Calu3 (cell line): ENCODE measurements around the gene ITGAD. TPM values are rescaled to one million over a fixed set of nuclear protein-coding genes. Genes with fewer than 3 reads are reported as not detected.

ENCODE experiments used
- BruUV-seq: library from RNA; stranded (reverse); fragments of 400-500 nt; replicated peaks from 2 replicates; lab custom pipeline; 2021; lab: Mats Ljungman, UMichigan
- CTCF ChIA-PET: fragments of 300-600 bp; sonication (Branson Sonifier 250); formaldehyde crosslinking; loops from one replicate; lab custom pipeline; 2022; ENCODE audit warnings: antibody characterized with exemption; lab: Charles Lee
- DNase-seq: peaks from one replicate; pipeline ENCODE4 v3.0.0; 2022
- H3K27ac Mint-ChIP-seq: one replicate; pipeline ENCODE4 v1.8.0; 2022; ENCODE audit warnings: mixed read lengths; ENCODE audit not compliant: unreplicated experiment
- H3K27me3 Mint-ChIP-seq: one replicate; pipeline ENCODE4 v1.8.0; 2022; ENCODE audit warnings: mixed read lengths; ENCODE audit not compliant: unreplicated experiment
- H3K36me3 Mint-ChIP-seq: one replicate; pipeline ENCODE4 v1.8.0; 2022; ENCODE audit warnings: mild to moderate bottlenecking, moderate library complexity, mixed read lengths; ENCODE audit not compliant: insufficient read depth, unreplicated experiment
- H3K4me1 Mint-ChIP-seq: one replicate; pipeline ENCODE4 v1.8.0; 2022; ENCODE audit warnings: mild to moderate bottlenecking, low read depth, mixed read lengths; ENCODE audit not compliant: unreplicated experiment
- H3K4me3 Mint-ChIP-seq: one replicate; pipeline ENCODE4 v1.8.0; 2022; ENCODE audit warnings: mild to moderate bottlenecking, low read depth, moderate library complexity, mixed read lengths; ENCODE audit not compliant: unreplicated experiment
- H3K9me3 Mint-ChIP-seq: one replicate; pipeline ENCODE4 v1.8.0; 2022; ENCODE audit warnings: low read depth, mixed read lengths; ENCODE audit not compliant: unreplicated experiment
- CTCF ChIP-seq: fragments of 200-600 bp; IDR thresholded peaks from one replicate; pipeline ENCODE4 v1.8.0; 2022; ENCODE audit warnings: antibody characterized with exemption; ENCODE audit not compliant: unreplicated experiment
- intact Hi-C: fragments of 100-400 bp; cut with micrococcal nuclease; formaldehyde crosslinking; loops from one replicate; pipeline ENCODE4 v1.10.0; 2022; ENCODE audit not compliant: unreplicated experiment
- total RNA-seq: library from RNA; stranded (reverse); gene quantifications from 2 replicates; pipeline ENCODE4 v1.2.3, GENCODE V29; 2022

ITGAD gene
- total RNA-seq, 1 experiment from 2014 or later, result not detected

GRCh38 chr16:31411024-31411844, 18.1 kb downstream of the ITGAD start:
- intact Hi-C loops, result no loop called here
- no peak for TF ChIP-seq CTCF
- no peak for DNase-seq
- Mint-ChIP-seq H3K4me1 (no peaks in the 10 kb centered on the region), H3K9me3 (no peaks in the 10 kb centered on the region), H3K36me3 (no peaks in the 10 kb centered on the region), H3K4me3 (no peak overlapping the region), H3K27ac (no peak overlapping the region), H3K27me3 (peaks cover 77% of the 10 kb centered on the region)
- no TSS peak for BruUV-seq
- CTCF ChIA-PET, result no interaction called here

DNA sequence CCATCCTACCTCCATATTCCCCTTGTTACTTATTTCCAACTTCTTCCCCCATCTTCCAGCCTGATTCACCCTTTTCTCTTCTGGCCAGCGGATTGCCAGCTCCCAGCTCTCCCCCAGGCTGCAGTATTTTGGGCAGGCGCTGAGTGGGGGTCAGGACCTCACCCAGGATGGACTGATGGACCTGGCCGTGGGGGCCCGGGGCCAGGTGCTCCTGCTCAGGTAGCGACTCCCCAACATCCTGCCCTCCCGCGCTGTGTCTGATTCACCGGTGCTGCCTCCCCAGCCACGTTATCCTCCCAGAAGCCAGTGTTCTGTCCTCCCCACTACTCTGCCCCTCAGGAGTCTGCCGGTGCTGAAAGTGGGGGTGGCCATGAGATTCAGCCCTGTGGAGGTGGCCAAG, 19.6 kb downstream of the ITGAD start:
- Mint-ChIP-seq H3K27me3 (peaks cover 84% of the 10 kb centered on the region), H3K4me1 (no peaks in the 10 kb centered on the region), H3K9me3 (no peaks in the 10 kb centered on the region), H3K4me3 (no peak overlapping the region), H3K36me3 (no peaks in the 10 kb centered on the region), H3K27ac (no peak overlapping the region)
- CTCF ChIA-PET, result no interaction called here
- no peak for DNase-seq
- intact Hi-C loops, result no loop called here
- no peak for TF ChIP-seq CTCF
- no TSS peak for BruUV-seq

DNA sequence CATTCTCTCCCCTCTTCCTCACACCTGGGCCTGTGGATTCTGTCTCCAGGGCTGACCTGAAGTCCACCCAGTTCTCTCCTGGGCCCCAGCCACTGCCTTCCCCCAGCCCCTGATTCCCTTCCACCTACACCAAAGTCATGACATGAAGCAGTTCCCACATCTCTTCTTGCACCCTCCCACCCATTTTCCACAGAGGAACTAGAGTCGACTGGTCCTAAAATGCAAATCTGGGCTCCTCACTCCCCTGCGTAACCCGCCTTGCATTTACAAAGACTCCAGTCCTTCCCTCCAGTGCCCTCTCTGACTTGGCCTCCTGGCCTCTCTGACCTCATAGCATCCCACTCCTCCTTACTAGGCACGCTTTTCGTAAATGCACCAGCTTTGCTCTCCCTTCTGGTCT, 20.2 kb downstream of the ITGAD start:
- Mint-ChIP-seq H3K36me3 (no peaks in the 10 kb centered on the region), H3K4me1 (no peaks in the 10 kb centered on the region), H3K27ac (no peak overlapping the region), H3K9me3 (no peaks in the 10 kb centered on the region), H3K4me3 (no peak overlapping the region), H3K27me3 (peaks cover 79% of the 10 kb centered on the region)
- intact Hi-C loops, result no loop called here
- no peak for DNase-seq
- BruUV-seq, result no TSS peak
- CTCF ChIA-PET, result no interaction called here
- no peak for TF ChIP-seq CTCF

- DNase-seq, result no peak
- no peak overlapping the region for H3K4me3 Mint-ChIP-seq
- CTCF ChIA-PET, result no interaction called here
- H3K27ac Mint-ChIP-seq, result no peak overlapping the region
- peaks cover 74% of the 10 kb centered on the region for H3K27me3 Mint-ChIP-seq
- intact Hi-C loops, result no loop called here
- H3K4me1 Mint-ChIP-seq, result no peaks in the 10 kb centered on the region
- no peak for TF ChIP-seq CTCF
- BruUV-seq, result no TSS peak
- H3K9me3 Mint-ChIP-seq, result no peaks in the 10 kb centered on the region
- no peaks in the 10 kb centered on the region for H3K36me3 Mint-ChIP-seq
These were observed 20.8 kb downstream of the ITGAD start for GRCh38 chr16:31413943-31414342.
